ENCODE measurements around the gene HECW1.

Gene HECW1

DNA sequence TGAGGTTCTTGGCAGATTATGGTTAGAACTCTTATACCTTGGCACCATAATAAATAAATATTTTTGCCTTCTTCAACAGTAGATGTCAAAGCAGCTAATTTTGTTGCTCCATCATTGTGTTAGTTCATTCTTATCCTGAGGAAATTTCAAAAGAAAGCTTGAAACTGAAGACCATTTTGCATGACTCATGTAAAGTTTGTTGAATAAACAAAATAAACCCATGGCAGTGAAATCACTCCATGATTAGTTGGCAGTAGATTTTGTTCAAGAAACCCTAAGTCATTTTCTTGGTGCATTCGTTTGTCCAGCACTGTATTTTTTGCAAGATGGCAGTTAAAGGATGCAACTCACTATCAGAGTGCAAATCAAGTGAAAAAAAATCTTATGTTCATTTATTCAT, 91.6 kb downstream of the HECW1 start:
- TF ChIP-seq ESRRG (CRISPR knock-in tag; IDR thresholded peaks at IDR 0.05) (no peak), ZFP30 (CRISPR knock-in tag; IDR thresholded peaks at IDR 0.05) (no peak), ARNTL (CRISPR knock-in tag; IDR thresholded peaks at IDR 0.05; ENCODE audit: borderline replicate concordance, low read depth) (no peak), ZC3H10 (CRISPR knock-in tag; IDR thresholded peaks at IDR 0.05) (no peak), ISL1 (CRISPR knock-in tag; IDR thresholded peaks at IDR 0.05) (no peak), PPARA (CRISPR knock-in tag; IDR thresholded peaks at IDR 0.05; ENCODE audit: borderline replicate concordance) (no peak), TOX (CRISPR knock-in tag; IDR thresholded peaks at IDR 0.05; ENCODE audit: borderline replicate concordance) (no peak), ZFP3 (CRISPR knock-in tag; IDR thresholded peaks at IDR 0.05) (no peak), ZNF70 (CRISPR knock-in tag; IDR thresholded peaks at IDR 0.05) (no peak), SNAI2 (CRISPR knock-in tag; IDR thresholded peaks at IDR 0.05) (no peak), CSDC2 (CRISPR knock-in tag; IDR thresholded peaks at IDR 0.05) (no peak), BACH2 (CRISPR knock-in tag; IDR thresholded peaks at IDR 0.05; ENCODE audit: borderline replicate concordance) (no peak), TCF4 (CRISPR knock-in tag; IDR thresholded peaks at IDR 0.05; ENCODE audit: borderline replicate concordance) (no peak), GLIS3 (CRISPR knock-in tag; IDR thresholded peaks at IDR 0.05) (no peak)
- TF ChIP-seq, protein P1, sequence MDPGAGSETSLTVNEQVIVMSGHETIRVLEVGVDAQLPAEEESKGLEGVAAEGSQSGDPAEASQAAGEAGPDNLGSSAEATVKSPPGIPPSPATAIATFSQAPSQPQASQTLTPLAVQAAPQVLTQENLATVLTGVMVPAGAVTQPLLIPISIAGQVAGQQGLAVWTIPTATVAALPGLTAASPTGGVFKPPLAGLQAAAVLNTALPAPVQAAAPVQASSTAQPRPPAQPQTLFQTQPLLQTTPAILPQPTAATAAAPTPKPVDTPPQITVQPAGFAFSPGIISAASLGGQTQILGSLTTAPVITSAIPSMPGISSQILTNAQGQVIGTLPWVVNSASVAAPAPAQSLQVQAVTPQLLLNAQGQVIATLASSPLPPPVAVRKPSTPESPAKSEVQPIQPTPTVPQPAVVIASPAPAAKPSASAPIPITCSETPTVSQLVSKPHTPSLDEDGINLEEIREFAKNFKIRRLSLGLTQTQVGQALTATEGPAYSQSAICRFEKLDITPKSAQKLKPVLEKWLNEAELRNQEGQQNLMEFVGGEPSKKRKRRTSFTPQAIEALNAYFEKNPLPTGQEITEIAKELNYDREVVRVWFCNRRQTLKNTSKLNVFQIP (CRISPR knock-in tag; IDR thresholded peaks at IDR 0.05; ENCODE audit: borderline replicate concordance, low read depth): no peak
- TF ChIP-seq, protein P2, sequence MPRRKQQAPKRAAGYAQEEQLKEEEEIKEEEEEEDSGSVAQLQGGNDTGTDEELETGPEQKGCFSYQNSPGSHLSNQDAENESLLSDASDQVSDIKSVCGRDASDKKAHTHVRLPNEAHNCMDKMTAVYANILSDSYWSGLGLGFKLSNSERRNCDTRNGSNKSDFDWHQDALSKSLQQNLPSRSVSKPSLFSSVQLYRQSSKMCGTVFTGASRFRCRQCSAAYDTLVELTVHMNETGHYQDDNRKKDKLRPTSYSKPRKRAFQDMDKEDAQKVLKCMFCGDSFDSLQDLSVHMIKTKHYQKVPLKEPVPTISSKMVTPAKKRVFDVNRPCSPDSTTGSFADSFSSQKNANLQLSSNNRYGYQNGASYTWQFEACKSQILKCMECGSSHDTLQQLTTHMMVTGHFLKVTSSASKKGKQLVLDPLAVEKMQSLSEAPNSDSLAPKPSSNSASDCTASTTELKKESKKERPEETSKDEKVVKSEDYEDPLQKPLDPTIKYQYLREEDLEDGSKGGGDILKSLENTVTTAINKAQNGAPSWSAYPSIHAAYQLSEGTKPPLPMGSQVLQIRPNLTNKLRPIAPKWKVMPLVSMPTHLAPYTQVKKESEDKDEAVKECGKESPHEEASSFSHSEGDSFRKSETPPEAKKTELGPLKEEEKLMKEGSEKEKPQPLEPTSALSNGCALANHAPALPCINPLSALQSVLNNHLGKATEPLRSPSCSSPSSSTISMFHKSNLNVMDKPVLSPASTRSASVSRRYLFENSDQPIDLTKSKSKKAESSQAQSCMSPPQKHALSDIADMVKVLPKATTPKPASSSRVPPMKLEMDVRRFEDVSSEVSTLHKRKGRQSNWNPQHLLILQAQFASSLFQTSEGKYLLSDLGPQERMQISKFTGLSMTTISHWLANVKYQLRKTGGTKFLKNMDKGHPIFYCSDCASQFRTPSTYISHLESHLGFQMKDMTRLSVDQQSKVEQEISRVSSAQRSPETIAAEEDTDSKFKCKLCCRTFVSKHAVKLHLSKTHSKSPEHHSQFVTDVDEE (CRISPR knock-in tag; IDR thresholded peaks at IDR 0.05): no peak
- TF ChIP-seq, protein P3, sequence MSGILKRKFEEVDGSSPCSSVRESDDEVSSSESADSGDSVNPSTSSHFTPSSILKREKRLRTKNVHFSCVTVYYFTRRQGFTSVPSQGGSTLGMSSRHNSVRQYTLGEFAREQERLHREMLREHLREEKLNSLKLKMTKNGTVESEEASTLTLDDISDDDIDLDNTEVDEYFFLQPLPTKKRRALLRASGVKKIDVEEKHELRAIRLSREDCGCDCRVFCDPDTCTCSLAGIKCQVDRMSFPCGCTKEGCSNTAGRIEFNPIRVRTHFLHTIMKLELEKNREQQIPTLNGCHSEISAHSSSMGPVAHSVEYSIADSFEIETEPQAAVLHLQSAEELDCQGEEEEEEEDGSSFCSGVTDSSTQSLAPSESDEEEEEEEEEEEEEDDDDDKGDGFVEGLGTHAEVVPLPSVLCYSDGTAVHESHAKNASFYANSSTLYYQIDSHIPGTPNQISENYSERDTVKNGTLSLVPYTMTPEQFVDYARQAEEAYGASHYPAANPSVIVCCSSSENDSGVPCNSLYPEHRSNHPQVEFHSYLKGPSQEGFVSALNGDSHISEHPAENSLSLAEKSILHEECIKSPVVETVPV (CRISPR knock-in tag; IDR thresholded peaks at IDR 0.05): no peak
- TF ChIP-seq, protein P4, sequence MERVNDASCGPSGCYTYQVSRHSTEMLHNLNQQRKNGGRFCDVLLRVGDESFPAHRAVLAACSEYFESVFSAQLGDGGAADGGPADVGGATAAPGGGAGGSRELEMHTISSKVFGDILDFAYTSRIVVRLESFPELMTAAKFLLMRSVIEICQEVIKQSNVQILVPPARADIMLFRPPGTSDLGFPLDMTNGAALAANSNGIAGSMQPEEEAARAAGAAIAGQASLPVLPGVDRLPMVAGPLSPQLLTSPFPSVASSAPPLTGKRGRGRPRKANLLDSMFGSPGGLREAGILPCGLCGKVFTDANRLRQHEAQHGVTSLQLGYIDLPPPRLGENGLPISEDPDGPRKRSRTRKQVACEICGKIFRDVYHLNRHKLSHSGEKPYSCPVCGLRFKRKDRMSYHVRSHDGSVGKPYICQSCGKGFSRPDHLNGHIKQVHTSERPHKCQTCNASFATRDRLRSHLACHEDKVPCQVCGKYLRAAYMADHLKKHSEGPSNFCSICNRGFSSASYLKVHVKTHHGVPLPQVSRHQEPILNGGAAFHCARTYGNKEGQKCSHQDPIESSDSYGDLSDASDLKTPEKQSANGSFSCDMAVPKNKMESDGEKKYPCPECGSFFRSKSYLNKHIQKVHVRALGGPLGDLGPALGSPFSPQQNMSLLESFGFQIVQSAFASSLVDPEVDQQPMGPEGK (CRISPR knock-in tag; IDR thresholded peaks at IDR 0.05; ENCODE audit: borderline replicate concordance): no peak
- TF ChIP-seq, protein P5, sequence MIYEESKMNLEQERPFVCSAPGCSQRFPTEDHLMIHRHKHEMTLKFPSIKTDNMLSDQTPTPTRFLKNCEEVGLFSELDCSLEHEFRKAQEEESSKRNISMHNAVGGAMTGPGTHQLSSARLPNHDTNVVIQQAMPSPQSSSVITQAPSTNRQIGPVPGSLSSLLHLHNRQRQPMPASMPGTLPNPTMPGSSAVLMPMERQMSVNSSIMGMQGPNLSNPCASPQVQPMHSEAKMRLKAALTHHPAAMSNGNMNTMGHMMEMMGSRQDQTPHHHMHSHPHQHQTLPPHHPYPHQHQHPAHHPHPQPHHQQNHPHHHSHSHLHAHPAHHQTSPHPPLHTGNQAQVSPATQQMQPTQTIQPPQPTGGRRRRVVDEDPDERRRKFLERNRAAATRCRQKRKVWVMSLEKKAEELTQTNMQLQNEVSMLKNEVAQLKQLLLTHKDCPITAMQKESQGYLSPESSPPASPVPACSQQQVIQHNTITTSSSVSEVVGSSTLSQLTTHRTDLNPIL (CRISPR knock-in tag; IDR thresholded peaks at IDR 0.05; ENCODE audit: low read depth): no peak
- ATAC-seq: no peak

DNA sequence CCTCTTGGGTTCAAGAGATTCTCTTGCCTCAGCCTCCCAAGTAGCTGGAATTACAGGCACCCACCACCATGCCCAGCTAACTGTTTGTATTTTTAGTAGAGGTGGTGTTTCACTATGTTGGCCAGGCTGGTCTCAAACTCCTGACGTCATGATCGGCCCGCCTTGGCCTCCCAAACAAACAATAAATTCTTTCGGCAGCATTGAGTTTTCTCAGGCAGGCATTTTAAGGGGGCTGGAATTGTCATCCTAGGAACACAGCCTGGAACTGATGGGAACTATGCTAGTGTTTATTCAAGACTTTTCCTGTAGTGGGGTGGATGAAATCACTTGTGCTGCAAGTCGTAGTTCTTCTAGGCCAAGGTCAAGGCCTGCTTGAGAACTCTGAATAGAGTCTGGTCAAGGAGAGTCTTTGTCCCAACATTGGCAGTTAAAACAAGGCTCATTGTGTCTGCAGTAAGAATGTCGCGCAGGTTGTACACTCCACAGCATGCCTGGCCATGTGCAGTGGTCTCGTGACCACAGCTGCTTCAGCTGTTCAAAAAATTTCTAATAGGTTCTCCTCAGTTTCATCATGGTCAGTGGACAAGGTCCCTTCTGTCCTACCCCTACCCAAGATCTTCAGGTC, 92.8 kb downstream of the HECW1 start:
- no peak for ATAC-seq
- no peak for TF ChIP-seq ISL1 (CRISPR knock-in tag; IDR thresholded peaks at IDR 0.05)
- no peak for TF ChIP-seq ZC3H10 (CRISPR knock-in tag; IDR thresholded peaks at IDR 0.05)
- TF ChIP-seq, protein P5 (CRISPR knock-in tag; IDR thresholded peaks at IDR 0.05; ENCODE audit: low read depth): no peak
- no peak for TF ChIP-seq ZFP3 (CRISPR knock-in tag; IDR thresholded peaks at IDR 0.05)
- TF ChIP-seq ZNF565 (CRISPR knock-in tag; conservative IDR thresholded peaks at IDR 0.05; ENCODE audit: low read depth): no peak
- TF ChIP-seq BACH2 (CRISPR knock-in tag; IDR thresholded peaks at IDR 0.05; ENCODE audit: borderline replicate concordance): no peak
- TF ChIP-seq ESRRG (CRISPR knock-in tag; IDR thresholded peaks at IDR 0.05): no peak
- no peak for TF ChIP-seq SNAI2 (CRISPR knock-in tag; IDR thresholded peaks at IDR 0.05)
- TF ChIP-seq, protein P3 (CRISPR knock-in tag; IDR thresholded peaks at IDR 0.05): no peak
- TF ChIP-seq OSR1 (CRISPR knock-in tag; IDR thresholded peaks at IDR 0.05): no peak
- no peak for TF ChIP-seq CSDC2 (CRISPR knock-in tag; IDR thresholded peaks at IDR 0.05)
- TF ChIP-seq ARNTL (CRISPR knock-in tag; IDR thresholded peaks at IDR 0.05; ENCODE audit: borderline replicate concordance, low read depth): no peak
- no peak for TF ChIP-seq PPARA (CRISPR knock-in tag; IDR thresholded peaks at IDR 0.05; ENCODE audit: borderline replicate concordance)

All from SK-N-SH treated with all-trans-retinoic acid at 6 μM for 48 hours (cell line).